Stimulated activated CD4-positive, alpha-beta T cell treated with anti-CD3 and anti-CD28 coated beads, Interleukin-4, amount 100 ng/mL, for 48 hours (primary cell): ENCODE results near the gene FXYD7.
"Not testable (repeated sequence)": the region's sequence is repeated elsewhere in the genome, so short reads cannot be mapped to it uniquely, and the experiment has no call there.

Source experiments
- DNase-seq, 2 donors: peaks; one replicate each; pipeline ENCODE4 v3.0.0-alpha.2; 2020; ENCODE audit warnings: low read depth in 2 of 2

FXYD7 gene

GRCh38 chr19:35143231-35143715 lies at the start of gene FXYD7:
TSS of gene FXYD7 (plus strand) at chr19:35143255. CDS start at chr19:35143334, 79 bp downstream.
- DNase-seq, result no peak

DNA sequence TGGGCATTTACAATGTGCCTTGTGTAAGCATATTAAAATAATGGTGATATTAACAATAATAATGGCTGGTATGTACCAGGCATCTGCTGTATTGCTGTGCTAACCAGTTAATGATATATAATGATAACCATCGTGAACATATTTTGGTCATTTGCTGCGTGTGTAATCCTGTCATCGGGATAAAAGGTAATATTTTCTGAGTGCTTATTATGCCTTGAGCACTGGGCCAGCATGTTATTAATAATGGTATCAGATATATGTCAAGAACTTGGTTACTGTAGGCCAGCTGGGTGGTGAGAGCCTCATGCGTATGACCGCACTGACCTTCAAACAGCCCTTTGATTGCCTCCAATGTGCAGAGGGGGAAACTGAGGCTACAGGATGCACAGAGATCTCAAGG lies 49.6 kb upstream of the FXYD7 start:
- no peak for DNase-seq

- DNase-seq, result no peak
These were observed 49.0 kb upstream of the FXYD7 start for GRCh38 chr19:35093941-35094647.

DNA sequence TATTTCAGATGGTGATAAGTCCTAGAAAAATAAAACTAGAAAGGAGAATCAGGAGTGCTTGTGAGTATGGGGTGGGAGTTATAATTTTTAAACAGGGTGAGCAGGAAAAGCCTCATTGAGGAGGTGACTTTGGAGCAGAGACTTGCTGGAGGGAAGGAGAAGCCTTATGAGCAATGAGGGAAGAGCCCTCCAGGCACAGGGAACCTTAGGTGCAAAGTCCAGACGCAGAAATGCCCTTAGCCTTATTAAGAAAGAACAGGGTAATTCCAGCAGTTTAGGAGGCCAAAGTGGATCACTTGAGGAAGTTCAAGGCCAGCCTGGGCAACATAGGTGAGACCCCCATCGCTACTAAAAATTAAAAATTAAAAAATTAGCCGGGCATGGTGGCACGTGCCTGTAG lies 48.4 kb upstream of the FXYD7 start:
- no peak for DNase-seq

DNA sequence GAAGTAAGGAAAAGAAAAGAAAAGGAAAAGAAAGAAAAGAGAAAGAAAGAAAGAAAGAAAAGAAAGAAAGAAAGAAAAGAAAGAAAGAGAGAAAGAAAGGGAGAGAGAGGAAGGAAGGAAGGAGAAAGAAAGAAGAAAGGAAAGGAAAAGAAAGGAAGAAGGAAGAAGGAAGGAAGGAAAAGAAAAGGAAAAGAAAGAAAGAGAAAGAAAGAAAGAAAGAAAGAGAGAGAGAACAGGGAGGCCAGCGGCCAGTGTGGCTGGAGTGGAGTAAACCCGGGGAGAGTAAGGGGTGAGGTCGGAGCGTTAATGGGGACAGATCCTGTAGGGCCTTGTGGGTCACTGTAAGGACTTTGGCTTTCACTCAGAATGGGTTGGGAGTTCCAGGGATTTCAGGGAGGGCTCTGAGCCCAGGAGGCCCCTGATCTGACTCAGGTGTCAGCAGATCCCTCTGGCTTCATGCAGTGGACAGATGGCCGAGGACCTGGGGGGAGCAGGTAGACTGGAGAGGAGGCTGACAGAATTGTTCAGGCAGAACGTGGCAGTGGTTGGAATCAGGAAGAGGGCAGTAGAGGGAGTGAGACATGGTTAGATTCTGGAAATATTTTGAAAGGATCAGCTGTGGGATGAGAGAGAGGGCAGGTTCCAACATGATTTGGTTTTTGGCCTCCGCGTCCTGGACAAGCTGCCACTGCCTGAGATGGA lies 47.2 kb upstream of the FXYD7 start:
- no peak for DNase-seq

- DNase-seq, result no peak
These were observed 44.5 kb upstream of the FXYD7 start for GRCh38 chr19:35098413-35099049.

DNA sequence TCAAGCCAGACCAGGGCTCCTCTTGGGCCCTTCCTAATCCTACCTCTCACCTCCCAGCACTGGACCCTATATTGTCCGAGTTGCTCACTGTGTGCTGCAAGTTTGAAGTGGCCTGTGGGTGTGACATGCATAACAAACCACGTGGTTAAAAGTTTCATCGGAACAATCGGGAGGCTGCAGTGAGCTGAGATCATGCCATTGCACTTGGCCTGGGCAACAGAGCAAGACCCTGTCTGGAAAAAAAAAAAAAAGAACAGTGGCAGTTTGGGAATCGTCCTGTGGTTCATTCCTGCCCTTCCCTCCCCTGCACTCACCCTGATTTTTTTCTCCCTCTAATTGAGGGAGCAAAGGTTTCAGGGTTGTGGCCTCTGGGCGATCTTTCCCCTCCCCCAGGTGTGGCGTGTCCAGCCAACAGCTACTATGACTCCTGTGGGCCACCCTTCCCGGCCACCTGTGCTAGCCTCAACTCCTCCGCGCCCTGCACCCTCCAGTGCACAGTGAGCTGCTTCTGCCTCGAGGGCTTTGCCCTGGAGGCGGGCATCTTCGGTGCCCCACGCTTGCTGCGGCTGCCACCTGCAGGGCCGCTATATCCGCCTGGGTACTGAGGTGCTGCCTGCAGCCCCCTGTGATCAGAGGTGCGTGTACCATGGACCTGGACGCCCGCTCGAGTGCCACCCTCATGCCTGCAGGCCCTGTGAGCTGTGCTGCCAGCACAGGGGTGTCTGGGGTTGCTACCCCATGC lies 43.7 kb upstream of the FXYD7 start:
- no peak for DNase-seq

DNA sequence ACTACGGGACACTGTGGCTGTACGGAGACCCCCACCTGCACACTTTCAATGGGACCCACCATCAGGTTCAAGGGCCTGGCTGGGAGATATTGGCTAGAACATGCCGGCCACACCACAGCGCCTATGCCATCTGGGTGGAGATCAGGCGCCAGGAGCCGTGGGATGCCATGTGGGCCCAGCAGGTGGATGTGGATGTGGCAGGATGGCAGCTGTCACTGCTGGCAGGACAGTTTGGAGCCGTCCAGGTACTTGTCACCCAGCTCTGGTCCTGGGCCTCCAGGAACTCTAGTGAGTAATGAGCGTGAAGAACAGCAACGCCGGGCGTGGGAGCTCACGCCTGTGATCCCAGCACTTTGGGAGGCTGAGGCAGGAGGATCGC lies 43.2 kb upstream of the FXYD7 start:
- no peak for DNase-seq

GRCh38 chr19:35100588-35101533 lies 42.2 kb upstream of the FXYD7 start:
- no peak for DNase-seq

- not testable (repeated sequence) for DNase-seq
These were observed 41.1 kb upstream of the FXYD7 start for GRCh38 chr19:35101949-35102348.

- DNase-seq, result not testable (repeated sequence)
These were observed 39.4 kb upstream of the FXYD7 start for GRCh38 chr19:35103614-35104013.

- no peak for DNase-seq
These were observed 38.7 kb upstream of the FXYD7 start for GRCh38 chr19:35104361-35104760.

DNA sequence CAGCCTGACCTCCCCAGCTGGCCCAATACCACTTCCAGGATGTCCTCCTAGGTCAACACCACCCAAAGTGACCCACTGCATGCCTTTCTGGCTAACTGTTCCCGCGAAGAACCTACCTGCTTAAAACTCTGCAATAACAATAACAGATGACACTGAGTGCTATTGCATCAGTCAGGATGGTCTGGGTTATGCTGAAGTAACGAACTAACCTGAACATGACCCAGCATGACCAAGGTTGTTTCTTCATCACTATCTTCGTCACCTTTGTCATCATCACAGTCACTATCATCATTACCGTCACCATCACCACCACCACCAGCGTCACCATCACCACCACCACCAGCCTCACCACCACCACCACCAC lies 38.0 kb upstream of the FXYD7 start:
- no peak for DNase-seq

DNA sequence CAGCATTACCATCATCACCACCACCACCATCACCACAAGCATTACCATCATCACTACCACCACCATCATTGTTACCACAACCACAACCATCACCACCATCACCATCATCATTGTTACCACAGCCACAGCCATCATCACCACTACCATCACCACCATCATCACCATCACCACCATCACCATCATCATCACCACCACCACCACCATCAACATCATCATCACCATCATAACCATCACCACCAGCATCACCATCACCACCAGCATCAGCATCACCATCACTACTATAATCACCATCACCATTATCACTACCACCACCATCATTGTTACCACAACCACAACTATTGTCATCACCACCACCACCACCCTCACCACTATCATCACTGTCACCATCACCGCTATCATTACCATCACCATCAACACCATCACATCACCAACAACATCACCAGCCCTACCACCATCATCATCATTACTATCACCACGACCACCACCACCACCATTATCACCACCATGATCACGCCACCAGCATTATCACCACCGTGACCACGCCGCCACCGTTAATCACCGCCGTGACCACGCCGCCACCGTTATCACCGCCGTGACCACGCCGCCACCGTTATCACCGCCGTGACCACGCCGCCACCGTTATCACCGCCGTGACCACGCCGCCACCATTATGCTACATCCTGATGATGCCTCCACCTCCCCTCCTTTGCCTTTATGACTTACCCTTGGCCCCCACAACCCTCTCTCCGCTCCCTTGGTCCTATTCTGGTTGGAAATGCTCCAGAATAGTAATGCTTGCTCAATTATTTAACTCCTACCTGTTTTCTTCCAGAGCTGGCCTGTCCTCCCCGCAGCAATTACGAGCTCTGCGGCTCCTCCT lies 37.4 kb upstream of the FXYD7 start:
- no peak for DNase-seq

GRCh38 chr19:35106291-35106583 lies 36.8 kb upstream of the FXYD7 start:
- no peak for DNase-seq

GRCh38 chr19:35106898-35107541 lies 36.0 kb upstream of the FXYD7 start:
- no peak for DNase-seq

DNA sequence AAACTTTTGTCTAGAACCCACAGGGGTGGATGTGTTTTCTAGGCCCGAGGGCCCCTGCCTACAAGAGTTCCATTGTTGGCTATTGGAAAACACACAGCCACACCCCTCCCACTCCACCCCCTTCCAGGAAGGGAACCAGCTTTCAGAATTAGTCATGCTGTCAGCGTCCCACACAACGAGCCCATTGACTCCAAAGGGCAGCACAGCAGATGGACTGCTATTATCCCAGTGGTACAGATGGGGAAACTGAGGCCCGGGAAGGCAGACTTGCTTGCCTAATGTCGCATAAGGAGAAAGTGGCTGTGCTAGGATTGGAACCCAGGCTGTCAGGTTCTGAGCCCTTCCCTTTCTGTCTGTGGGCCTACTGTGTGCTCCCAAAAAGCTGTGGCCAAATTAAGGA lies 35.5 kb upstream of the FXYD7 start:
- DNase-seq, result peak in 1 of 2 donors; percentile 20

GRCh38 chr19:35108730-35109129 lies 34.3 kb upstream of the FXYD7 start:
- no peak for DNase-seq

GRCh38 chr19:35109395-35110112 lies 33.5 kb upstream of the FXYD7 start:
- DNase-seq, result no peak
